Fibroblast of the conjunctiva (primary cell): Measurements from ENCODE around the gene RERE.
"Not testable (repeated sequence)": the region's sequence is repeated elsewhere in the genome, so short reads cannot be mapped to it uniquely, and the experiment has no call there.

Experiments used
- DNase-seq: peaks from one replicate; pipeline ENCODE4 v3.0.0-alpha.2; 2010; ENCODE audit warnings: low read depth

RERE gene

GRCh38 chr1:8716238-8716637, 101.2 kb downstream of the RERE start:
- no peak for DNase-seq

DNA sequence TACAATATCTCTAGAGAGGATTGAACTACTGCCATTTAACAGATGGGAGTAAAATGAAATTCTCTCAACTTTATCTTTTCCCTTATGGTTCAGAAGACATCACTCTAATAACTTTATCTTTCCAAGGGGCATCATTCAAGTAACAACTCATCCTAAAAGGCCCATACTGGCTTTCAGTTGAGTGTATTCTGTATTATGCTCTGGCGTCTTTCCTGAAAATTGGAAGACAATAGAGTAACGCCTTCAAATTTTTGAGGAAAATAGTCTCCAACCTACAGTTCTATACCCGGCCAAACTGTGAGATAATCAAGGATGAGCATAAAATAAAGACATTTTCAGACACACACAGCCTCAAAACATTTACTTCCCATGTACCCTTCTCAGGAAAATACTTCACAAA, 103.3 kb downstream of the RERE start:
- no peak for DNase-seq

DNA sequence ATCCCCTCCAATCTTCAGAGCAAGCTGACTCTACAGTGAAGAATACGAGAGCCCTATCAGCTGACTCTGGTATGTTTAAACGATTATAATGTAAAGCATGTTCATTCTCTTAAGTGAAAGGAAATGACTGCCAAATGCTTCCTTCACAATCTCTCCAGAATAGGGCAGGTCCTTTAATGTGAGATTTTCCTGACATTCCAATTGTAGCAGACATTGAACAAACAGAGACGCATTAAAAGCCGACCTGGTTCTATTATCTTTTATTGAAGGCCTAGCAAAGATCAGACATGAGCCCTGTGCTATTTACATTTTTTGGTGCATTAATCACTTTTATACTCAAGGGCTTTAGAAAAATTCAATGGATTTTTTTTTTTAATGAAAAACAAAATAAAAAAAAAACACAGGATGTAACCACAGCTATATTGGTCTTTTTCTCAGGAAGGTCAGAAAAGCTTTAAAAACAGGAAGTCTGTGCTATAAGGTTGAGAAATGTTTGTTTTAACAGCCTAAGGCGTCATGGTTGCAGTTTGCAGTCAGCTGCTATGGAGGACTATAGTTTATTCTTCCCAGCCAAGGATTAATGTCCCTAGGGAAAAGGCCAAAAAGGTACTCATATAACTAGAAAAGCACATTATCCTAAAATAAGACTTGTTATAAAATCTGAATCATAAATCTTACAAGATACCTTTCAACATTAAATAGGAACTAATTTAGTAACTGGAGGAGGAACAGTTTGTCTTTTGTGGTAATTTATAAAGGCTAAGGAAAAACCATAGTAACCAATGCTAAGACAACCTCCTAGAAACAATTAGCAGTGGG, 104.8 kb downstream of the RERE start:
- peak; percentile 83 for DNase-seq

- no peak for DNase-seq
These were observed 105.5 kb downstream of the RERE start for GRCh38 chr1:8711873-8712412.

- DNase-seq: no peak
These were observed 106.3 kb downstream of the RERE start for GRCh38 chr1:8711151-8711550.

- DNase-seq: no peak
These were observed 109.2 kb downstream of the RERE start for GRCh38 chr1:8708259-8708658.

DNA sequence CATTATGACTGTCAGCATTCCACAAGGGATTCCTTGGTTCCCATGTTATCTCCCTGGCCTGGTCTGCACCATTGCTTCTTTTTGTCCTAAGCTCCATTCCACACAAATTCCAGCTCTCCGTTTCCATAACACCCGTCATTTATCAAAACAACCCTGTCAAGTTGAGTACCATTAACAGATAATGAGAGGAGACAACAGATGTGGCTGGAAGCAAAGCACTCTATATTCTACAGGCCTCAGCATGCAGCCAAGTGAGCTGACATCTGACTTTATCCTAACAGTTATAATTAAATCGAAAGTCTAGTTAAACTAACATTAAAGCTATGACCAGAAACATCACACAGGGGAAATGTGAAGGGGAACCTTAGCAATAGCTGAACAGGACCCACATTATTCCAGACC, 110.4 kb downstream of the RERE start:
- DNase-seq: no peak

DNA sequence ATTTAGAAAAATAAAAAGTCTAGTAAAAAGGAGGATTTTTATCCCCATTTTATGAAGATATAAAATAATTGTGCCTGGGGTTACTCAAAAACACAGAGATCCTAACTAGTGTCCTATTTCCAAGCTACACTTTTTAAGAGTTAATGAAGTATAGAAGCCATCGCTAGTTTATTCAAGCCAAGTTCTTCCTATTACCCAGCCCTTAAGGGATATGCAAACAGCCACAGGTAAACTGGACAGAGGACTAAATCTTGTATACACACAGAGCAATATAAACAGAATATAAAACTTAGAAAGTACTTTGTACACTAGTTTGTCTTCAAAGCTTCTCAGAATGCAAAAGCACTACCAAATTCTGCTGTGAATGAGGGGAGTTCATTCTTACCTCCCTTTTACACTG, 111.1 kb downstream of the RERE start:
- DNase-seq: no peak

GRCh38 chr1:8704866-8705506, 112.5 kb downstream of the RERE start:
- DNase-seq: no peak

DNA sequence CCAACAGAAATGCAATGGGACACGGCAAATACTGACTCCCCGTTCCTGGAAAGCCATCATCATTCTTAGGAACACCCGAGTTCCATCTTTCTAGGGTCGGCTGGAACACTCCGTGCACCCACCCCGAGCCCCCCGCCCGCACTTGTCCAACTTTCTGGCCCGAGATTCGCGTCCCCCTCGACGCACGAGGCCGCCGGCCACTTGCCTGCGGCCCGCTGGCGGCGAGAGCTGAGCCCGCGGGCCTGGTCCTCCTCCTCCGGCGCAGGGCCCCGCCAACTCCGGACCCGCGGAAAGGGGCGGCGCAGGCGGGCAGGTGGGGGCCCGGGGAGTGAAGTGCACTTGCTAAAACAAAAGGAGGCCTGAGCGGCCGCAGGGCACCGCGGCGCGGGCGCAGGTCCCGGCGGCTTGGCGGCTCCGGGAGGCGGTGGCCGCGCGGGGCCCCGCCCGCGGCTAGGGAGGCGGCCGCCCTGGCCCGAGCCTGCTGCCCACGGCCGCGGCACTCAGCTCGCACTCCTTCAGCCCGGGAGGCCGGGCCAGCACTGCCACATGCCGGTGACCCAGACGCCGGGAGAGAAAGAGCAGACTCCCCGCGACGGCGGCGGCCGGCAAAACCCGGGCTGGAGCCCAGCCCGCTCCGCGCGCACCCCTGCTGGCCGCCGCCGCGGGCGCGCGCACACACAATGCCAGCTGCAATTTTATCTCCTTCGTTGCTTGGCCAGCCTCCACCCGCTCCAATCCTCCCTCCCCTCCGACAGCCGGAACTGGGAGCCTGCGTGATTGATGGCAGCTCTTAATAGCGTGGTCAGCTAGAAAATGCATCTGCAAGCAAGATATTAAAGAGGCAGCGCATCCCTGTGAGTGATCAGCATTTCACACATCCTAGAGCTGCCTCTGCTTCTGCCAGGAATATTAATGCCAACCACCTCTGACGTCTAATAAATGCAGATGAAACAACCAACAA, 114.3 kb downstream of the RERE start:
- DNase-seq: peak; percentile 71

- DNase-seq: no peak
These were observed 115.0 kb downstream of the RERE start for GRCh38 chr1:8702472-8702849.

DNA sequence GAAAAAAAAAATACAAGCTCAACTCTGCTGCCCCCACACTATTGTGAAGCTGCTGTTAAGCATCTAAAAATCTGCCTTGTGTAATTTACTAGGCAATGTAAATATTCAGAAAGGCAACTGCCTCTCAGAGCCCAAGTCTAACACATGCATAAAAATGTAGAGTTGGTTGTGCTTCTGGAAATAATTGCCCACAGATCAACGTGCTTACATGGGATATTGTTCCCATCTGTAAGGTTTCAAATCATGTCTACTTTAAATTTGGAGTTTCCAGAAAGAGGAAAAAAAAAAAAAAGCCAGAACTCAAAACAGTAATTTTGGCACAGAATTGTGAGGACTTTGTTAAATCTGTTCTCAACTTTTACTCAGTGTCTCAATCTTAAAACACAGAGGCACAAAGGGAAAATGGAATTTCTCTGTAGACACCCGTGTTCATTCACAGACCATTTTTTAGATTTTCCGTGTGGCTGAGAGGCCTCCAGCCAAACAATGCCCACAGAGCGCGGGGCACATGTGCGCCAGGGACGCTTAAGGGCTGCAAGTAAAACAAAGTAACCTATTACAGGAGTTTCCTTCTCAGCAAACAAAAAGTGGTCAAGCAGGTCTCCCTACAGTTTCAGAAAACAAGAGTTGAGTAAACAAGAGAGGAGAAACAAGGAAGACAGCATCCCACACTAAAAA, 115.5 kb downstream of the RERE start:
- no peak for DNase-seq

GRCh38 chr1:8699679-8700078, 117.8 kb downstream of the RERE start:
- DNase-seq: no peak

- no peak for DNase-seq
These were observed 118.4 kb downstream of the RERE start for GRCh38 chr1:8698937-8699447.

DNA sequence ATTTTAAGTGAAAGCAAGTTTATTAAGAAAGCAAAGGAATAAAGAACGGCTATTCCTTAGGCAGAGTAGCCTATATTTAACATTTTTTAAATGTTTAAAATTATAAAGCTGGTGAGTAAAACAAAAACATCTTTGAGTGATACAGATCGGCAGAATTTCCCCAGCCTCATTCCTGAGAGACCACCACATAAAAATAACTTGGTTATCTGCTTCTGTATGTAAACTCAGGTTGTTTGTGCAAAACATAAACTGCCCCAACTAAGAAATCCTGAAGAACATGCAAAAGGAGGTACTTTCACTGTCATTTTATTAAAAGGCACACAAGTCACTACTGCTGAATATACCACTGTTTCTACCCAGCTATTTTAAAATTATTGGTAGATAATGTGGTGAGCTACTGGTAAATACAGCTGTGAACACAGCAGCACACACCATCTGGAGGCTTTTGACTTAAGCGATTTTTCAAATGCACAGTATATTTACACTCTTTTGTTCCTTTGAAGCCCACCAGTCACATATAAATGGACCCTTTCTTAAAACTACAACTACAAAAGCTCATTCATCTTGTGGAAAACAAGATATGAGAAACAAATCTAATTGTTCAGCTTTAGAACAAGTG, 119.3 kb downstream of the RERE start:
- no peak for DNase-seq

- DNase-seq: not testable (repeated sequence)
These were observed 122.0 kb downstream of the RERE start for GRCh38 chr1:8695442-8695841.

DNA sequence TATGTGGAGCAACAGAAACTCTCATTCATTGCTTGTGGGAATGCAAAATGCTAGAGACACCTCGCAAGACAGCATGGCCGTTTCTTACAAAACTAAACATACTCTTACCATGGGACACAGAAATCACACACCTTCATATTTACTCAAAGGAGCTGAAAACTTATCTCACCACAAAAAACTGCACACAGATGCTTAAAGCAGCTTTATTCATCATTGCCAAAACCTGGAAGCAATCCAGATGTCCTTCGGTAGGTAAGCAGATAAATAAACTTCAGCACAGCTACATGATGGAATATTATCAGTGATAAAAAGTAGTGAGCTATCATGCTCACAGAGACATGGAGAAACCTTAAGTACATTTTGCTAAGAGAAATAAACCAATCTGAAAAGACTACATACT, 124.3 kb downstream of the RERE start:
- DNase-seq: no peak

DNA sequence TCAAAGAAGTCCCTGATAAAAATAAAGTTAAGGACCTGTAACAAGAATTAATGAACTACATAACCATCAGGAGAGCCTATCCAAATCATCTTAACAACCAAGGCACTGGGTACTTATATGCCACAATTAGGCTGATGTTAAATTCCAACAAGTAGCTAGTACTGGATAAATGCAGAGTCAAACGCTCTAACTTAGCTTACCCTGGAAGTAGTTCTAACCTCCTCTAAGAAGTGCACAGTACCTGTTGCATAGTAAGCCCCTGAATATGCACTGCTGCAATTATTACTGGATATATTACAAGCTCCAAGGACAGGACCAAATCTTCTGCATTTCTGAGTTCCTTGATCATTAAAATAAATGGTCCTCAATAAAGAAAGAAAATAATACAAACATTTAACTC, 125.8 kb downstream of the RERE start:
- no peak for DNase-seq

- no peak for DNase-seq
These were observed 127.3 kb downstream of the RERE start for GRCh38 chr1:8690253-8690525.

DNA sequence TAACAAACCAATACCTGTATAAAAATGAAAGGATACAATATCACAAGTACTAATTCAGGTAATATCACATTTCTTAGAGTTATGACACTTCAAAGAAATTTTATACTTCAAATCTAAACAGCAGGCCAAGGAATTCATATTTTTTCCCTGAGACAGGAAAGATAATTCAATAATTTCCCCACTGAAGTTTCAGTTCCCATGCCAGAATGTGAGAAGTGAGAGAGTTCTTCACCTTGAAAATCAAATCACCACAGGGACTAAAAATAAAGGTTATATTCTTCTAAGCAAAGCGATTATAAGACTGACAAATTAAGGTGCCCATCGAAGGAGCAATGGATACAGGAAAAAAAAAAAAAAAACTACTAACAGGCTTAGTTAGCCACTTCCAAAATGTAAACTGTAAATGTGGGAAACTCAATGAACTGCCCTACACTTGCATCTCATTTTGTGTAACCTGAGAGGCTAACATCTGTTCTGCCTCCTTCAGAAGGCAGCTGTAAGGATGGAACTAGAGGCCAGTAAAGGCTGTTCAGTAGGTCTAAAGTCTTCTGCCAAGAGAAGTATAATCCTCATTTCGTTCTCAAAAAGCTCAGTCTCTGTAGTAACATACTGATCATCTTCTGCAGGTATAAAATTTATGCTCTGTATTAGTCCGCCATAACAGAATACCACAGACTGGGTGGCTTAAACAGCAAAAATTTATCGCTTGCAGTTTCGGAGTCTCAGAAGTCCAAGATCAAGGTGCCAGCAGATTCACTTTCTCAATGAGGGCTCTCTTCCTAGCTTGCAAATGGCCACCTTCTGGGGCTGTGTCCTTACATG, 127.8 kb downstream of the RERE start:
- no peak for DNase-seq
